GM23338 (cell line): ENCODE data around the gene MRPL38. TPM values are rescaled to one million over a fixed set of nuclear protein-coding genes. Genes with fewer than 3 reads are reported as not detected.

ENCODE experiments used
- ATAC-seq: fragments of 200-7000 bp; cut with Tn5 transposase; 3 replicates; pipeline ENCODE4 v1.9.1; 2020
- DNase-seq: peaks from one replicate; pipeline ENCODE4 v3.0.0-alpha.2; 2015; ENCODE audit warnings: low spot score
- H2AFZ ChIP-seq: fragments of 200-600 bp; sonication (generic); 2 replicates; pipeline ENCODE4 v1.8.0; 2016; ENCODE audit warnings: antibody characterized with exemption, mild to moderate bottlenecking, moderate library complexity
- H3F3A ChIP-seq: fragments of 200-600 bp; sonication (generic); replicated peaks from 2 replicates; pipeline ENCODE4 v1.8.0; 2017; ENCODE audit warnings: antibody characterized with exemption, mixed run types, low read depth
- H3K27ac ChIP-seq: fragments of 200-600 bp; sonication (generic); 2 replicates; pipeline ENCODE4 v1.6.1; 2016; ENCODE audit warnings: low read depth
- H3K27me3 ChIP-seq: fragments of 200-600 bp; sonication (generic); 2 replicates; pipeline ENCODE4 v1.8.0; 2016; ENCODE audit warnings: mild to moderate bottlenecking, mixed run types, moderate library complexity; ENCODE audit not compliant: insufficient read depth
- H3K36me3 ChIP-seq: fragments of 200-600 bp; sonication (generic); 2 replicates; pipeline ENCODE4 v1.8.0; 2016; ENCODE audit warnings: mild to moderate bottlenecking; ENCODE audit not compliant: insufficient read depth
- H3K4me1 ChIP-seq: fragments of 200-600 bp; sonication (generic); 2 replicates; pipeline ENCODE4 v1.8.0; 2016; ENCODE audit warnings: mild to moderate bottlenecking, moderate library complexity; ENCODE audit not compliant: insufficient read depth
- H3K4me2 ChIP-seq: fragments of 200-600 bp; sonication (generic); 2 replicates; pipeline ENCODE4 v1.7.1; 2017; ENCODE audit warnings: mixed run types
- H3K4me3 ChIP-seq: fragments of 200-600 bp; sonication (generic); 2 replicates; pipeline ENCODE4 v1.6.1; 2016; ENCODE audit warnings: mixed run types
- H3K79me2 ChIP-seq: fragments of 200-600 bp; sonication (generic); replicated peaks from 2 replicates; pipeline ENCODE4 v1.8.0; 2017; ENCODE audit warnings: mild to moderate bottlenecking; ENCODE audit not compliant: insufficient read depth
- H3K9me2 ChIP-seq: fragments of 200-600 bp; sonication (generic); 2 replicates; pipeline ENCODE4 v1.8.0; 2017; ENCODE audit not compliant: insufficient read depth
- H4K20me1 ChIP-seq: fragments of 200-600 bp; sonication (generic); replicated peaks from 2 replicates; pipeline ENCODE4 v1.8.0; 2017; ENCODE audit warnings: mild to moderate bottlenecking; ENCODE audit not compliant: insufficient read depth
- H3K27ac Mint-ChIP-seq: 2 replicates; pipeline ENCODE4 v1.8.0; 2020; ENCODE audit warnings: inconsistent platforms, mild to moderate bottlenecking, moderate library complexity, mixed read lengths
- H3K27me3 Mint-ChIP-seq: 3 replicates; pipeline ENCODE4 v1.8.0; 2022; ENCODE audit warnings: low read depth, mild to moderate bottlenecking, moderate library complexity, mixed read lengths, inconsistent platforms; ENCODE audit not compliant: insufficient read depth, poor library complexity
- H3K36me3 Mint-ChIP-seq: 3 replicates; pipeline ENCODE4 v1.8.0; 2021; ENCODE audit warnings: low read depth, mild to moderate bottlenecking, inconsistent platforms, moderate library complexity, mixed read lengths
- H3K4me1 Mint-ChIP-seq: 3 replicates; pipeline ENCODE4 v1.8.0; 2020; ENCODE audit warnings: mild to moderate bottlenecking, inconsistent platforms, mixed read lengths
- H3K4me3 Mint-ChIP-seq: 3 replicates; pipeline ENCODE4 v1.8.0; 2021; ENCODE audit warnings: moderate library complexity, mild to moderate bottlenecking, inconsistent platforms, mixed read lengths
- H3K9me3 Mint-ChIP-seq: 3 replicates; pipeline ENCODE4 v1.8.0; 2020; ENCODE audit warnings: moderate library complexity, mild to moderate bottlenecking, inconsistent platforms, mixed read lengths
- EZH2 ChIP-seq: fragments of 200-600 bp; sonication (generic); IDR thresholded peaks from one replicate; pipeline ENCODE4 v1.8.0; 2017; ENCODE audit warnings: antibody characterized with exemption, mild to moderate bottlenecking, low read depth; ENCODE audit not compliant: unreplicated experiment
- EZH2phosphoT487 ChIP-seq: fragments of 200-600 bp; sonication (generic); IDR thresholded peaks from one replicate; pipeline ENCODE4 v1.8.1; 2018; ENCODE audit warnings: antibody characterized with exemption; ENCODE audit not compliant: unreplicated experiment
- JUNB ChIP-seq: IDR thresholded peaks from one replicate; pipeline ENCODE4 v1.6.1; 2016; ENCODE audit warnings: antibody characterized with exemption; ENCODE audit not compliant: unreplicated experiment
- NANOG ChIP-seq: IDR thresholded peaks from 2 replicates; pipeline ENCODE4 v1.6.1; 2016; ENCODE audit warnings: antibody characterized with exemption, borderline replicate concordance
- POLR2AphosphoS5 ChIP-seq: IDR thresholded peaks from 2 replicates; pipeline ENCODE4 v1.6.1; 2016; ENCODE audit warnings: antibody characterized with exemption, low read depth
- STAT1 ChIP-seq: IDR thresholded peaks from one replicate; pipeline ENCODE4 v1.6.1; 2016; ENCODE audit warnings: antibody characterized with exemption; ENCODE audit not compliant: unreplicated experiment
- ZNF114 ChIP-seq: fragments of 250-450 bp; sonication (Bioruptor Pico); IDR thresholded peaks from 2 replicates; pipeline ENCODE4 v1.5.0; 2020; ENCODE audit warnings: mild to moderate bottlenecking, moderate library complexity
- polyA plus RNA-seq: library from polyadenylated mRNA; unstranded; fragments of >200 nt; fragmentation: Nextera tagmentation; extraction: Ambion mirVana; gene quantifications from 2 replicates; pipeline ENCODE4 v1.2.1, GENCODE V29; 2016
- total RNA-seq: library from RNA; depleted of rRNA; stranded (reverse); fragments of >200 nt; shearing (Covaris generic); gene quantifications from 2 replicates; pipeline ENCODE4 v1.2.3, GENCODE V29; 2014
- TF ChIP-seq, protein P1 (sequence below): IDR thresholded peaks from 2 replicates; pipeline ENCODE4 v1.6.1; 2016; ENCODE audit warnings: antibody characterized with exemption
- TF ChIP-seq, protein P2 (sequence below), 2 experiments: fragments of 200-600 bp in 1 of 2; sonication (generic) in 1 of 2; conservative IDR thresholded peaks; 2 replicates each; pipeline versions ENCODE4 v1.5.1 to v1.6.1; 2016 to 2017; ENCODE audit warnings: antibody characterized with exemption in 2 of 2, low read depth in 2 of 2, mild to moderate bottlenecking in 2 of 2, moderate library complexity in 1 of 2
- TF ChIP-seq, protein P3 (sequence below): IDR thresholded peaks from one replicate; pipeline ENCODE4 v1.6.1; 2018; ENCODE audit warnings: antibody characterized with exemption; ENCODE audit not compliant: unreplicated experiment

MRPL38 gene
- total and polyA plus RNA-seq, 2 experiments from 2014 or later, result 63.6 to 90.0 TPM

DNA sequence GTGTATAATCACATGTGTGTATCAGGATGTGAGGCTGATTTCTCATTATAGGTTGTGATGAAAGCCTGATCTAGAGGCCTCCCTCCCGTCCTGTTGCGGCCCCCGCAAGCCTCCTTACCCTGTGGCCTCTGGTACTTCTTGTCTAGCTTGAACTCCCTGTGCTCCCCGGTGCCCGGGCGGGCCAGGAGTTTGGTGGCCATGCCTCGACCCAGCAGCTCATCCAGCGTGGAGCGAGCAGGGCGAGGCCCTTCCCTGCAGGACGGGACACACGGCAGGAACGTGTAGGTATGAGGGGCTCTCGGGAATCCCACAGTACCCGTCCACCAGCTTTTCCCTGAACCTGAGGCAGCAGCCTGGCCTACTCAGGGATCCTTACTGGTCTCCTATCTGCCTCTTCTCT, 21.2 kb upstream of the MRPL38 start:
- Histone ChIP-seq H3K4me1 (no peaks in the 10 kb centered on the region), H3F3A (no peaks in the 10 kb centered on the region), H3K27ac (no peak overlapping the region), H3K27me3 (no peaks in the 10 kb centered on the region), H4K20me1 (no peaks in the 10 kb centered on the region), H2AFZ (no peak overlapping the region), H3K36me3 (no peaks in the 10 kb centered on the region), H3K4me2 (no peak overlapping the region), H3K79me2 (no peaks in the 10 kb centered on the region), H3K4me3 (no peak overlapping the region), H3K9me2 (no peaks in the 10 kb centered on the region)
- Mint-ChIP-seq H3K4me3 (no peak overlapping the region), H3K27me3 (peaks cover 8% of the 10 kb centered on the region), H3K9me3 (no peaks in the 10 kb centered on the region), H3K36me3 (peaks cover 3% of the 10 kb centered on the region; the same call in 2 of the 3 replicates), H3K27ac (no peak overlapping the region), H3K4me1 (no peaks in the 10 kb centered on the region)
- no peak for DNase-seq
- ATAC-seq, result no peak
- TF ChIP-seq, protein P1, sequence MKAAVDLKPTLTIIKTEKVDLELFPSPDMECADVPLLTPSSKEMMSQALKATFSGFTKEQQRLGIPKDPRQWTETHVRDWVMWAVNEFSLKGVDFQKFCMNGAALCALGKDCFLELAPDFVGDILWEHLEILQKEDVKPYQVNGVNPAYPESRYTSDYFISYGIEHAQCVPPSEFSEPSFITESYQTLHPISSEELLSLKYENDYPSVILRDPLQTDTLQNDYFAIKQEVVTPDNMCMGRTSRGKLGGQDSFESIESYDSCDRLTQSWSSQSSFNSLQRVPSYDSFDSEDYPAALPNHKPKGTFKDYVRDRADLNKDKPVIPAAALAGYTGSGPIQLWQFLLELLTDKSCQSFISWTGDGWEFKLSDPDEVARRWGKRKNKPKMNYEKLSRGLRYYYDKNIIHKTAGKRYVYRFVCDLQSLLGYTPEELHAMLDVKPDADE, result no peak
- TF ChIP-seq, protein P2, sequence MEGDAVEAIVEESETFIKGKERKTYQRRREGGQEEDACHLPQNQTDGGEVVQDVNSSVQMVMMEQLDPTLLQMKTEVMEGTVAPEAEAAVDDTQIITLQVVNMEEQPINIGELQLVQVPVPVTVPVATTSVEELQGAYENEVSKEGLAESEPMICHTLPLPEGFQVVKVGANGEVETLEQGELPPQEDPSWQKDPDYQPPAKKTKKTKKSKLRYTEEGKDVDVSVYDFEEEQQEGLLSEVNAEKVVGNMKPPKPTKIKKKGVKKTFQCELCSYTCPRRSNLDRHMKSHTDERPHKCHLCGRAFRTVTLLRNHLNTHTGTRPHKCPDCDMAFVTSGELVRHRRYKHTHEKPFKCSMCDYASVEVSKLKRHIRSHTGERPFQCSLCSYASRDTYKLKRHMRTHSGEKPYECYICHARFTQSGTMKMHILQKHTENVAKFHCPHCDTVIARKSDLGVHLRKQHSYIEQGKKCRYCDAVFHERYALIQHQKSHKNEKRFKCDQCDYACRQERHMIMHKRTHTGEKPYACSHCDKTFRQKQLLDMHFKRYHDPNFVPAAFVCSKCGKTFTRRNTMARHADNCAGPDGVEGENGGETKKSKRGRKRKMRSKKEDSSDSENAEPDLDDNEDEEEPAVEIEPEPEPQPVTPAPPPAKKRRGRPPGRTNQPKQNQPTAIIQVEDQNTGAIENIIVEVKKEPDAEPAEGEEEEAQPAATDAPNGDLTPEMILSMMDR (conservative IDR thresholded peaks at IDR 0.05; ENCODE audit: low read depth in 2 of 2), result no peak
- TF ChIP-seq EZH2phosphoT487, result no peak
- TF ChIP-seq, protein P3, sequence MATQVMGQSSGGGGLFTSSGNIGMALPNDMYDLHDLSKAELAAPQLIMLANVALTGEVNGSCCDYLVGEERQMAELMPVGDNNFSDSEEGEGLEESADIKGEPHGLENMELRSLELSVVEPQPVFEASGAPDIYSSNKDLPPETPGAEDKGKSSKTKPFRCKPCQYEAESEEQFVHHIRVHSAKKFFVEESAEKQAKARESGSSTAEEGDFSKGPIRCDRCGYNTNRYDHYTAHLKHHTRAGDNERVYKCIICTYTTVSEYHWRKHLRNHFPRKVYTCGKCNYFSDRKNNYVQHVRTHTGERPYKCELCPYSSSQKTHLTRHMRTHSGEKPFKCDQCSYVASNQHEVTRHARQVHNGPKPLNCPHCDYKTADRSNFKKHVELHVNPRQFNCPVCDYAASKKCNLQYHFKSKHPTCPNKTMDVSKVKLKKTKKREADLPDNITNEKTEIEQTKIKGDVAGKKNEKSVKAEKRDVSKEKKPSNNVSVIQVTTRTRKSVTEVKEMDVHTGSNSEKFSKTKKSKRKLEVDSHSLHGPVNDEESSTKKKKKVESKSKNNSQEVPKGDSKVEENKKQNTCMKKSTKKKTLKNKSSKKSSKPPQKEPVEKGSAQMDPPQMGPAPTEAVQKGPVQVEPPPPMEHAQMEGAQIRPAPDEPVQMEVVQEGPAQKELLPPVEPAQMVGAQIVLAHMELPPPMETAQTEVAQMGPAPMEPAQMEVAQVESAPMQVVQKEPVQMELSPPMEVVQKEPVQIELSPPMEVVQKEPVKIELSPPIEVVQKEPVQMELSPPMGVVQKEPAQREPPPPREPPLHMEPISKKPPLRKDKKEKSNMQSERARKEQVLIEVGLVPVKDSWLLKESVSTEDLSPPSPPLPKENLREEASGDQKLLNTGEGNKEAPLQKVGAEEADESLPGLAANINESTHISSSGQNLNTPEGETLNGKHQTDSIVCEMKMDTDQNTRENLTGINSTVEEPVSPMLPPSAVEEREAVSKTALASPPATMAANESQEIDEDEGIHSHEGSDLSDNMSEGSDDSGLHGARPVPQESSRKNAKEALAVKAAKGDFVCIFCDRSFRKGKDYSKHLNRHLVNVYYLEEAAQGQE, result no peak
- no peak for TF ChIP-seq JUNB
- TF ChIP-seq EZH2, result no peak
- TF ChIP-seq ZNF114 (CRISPR knock-in tag), result no peak

DNA sequence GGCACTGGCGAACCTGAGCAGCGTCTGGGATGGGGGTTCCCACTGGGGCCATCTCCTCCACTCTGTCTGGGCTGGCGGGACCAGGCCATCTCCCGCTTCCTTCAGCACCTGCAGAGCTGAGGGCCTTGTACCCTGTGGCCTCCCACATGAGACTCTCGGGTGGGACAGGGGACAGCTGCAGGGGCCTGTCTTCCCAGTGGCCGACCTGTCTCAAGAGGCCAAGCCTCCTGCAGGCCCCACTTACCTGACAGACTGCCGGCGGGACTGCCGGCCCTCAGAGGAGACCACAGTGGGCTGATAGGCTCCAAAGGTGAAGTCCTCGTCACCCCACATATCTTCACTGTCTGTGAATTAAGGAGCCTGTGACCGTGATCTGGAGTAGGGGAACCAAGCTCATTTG, 20.4 kb upstream of the MRPL38 start:
- DNase-seq, result no peak
- H3K27me3 ChIP-seq, result no peaks in the 10 kb centered on the region
- no peak overlapping the region for H3K4me3 ChIP-seq
- H3K36me3 Mint-ChIP-seq, result peaks cover 3% of the 10 kb centered on the region; the same call in 2 of the 3 replicates
- H2AFZ ChIP-seq, result no peak overlapping the region
- H3K4me3 Mint-ChIP-seq, result no peak overlapping the region
- H3K9me3 Mint-ChIP-seq, result no peaks in the 10 kb centered on the region
- H3K4me2 ChIP-seq, result no peak overlapping the region
- H3K27ac ChIP-seq, result no peak overlapping the region
- peaks cover 11% of the 10 kb centered on the region for H3K27me3 Mint-ChIP-seq
- no peak overlapping the region for H3K27ac Mint-ChIP-seq
- H3K79me2 ChIP-seq, result no peaks in the 10 kb centered on the region
- no peaks in the 10 kb centered on the region for H4K20me1 ChIP-seq
- no peaks in the 10 kb centered on the region for H3K9me2 ChIP-seq
- no peaks in the 10 kb centered on the region for H3K36me3 ChIP-seq
- H3K4me1 ChIP-seq, result no peaks in the 10 kb centered on the region
- ATAC-seq, result no peak
- no peaks in the 10 kb centered on the region for H3F3A ChIP-seq
- H3K4me1 Mint-ChIP-seq, result no peaks in the 10 kb centered on the region
- TF ChIP-seq, protein P1, result no peak
- no peak for TF ChIP-seq EZH2
- TF ChIP-seq NANOG, result no peak
- TF ChIP-seq, protein P2 (conservative IDR thresholded peaks at IDR 0.05; ENCODE audit: low read depth in 2 of 2), result no peak
- no peak for TF ChIP-seq STAT1
- TF ChIP-seq, protein P3, result no peak
- TF ChIP-seq POLR2AphosphoS5, result no peak
- no peak for TF ChIP-seq ZNF114 (CRISPR knock-in tag)
